ENCODE data around the gene MIEN1.
A peak's percentile ranks its signal among the peaks of the same experiment; 100 is the strongest.

Gene MIEN1

GRCh38 chr17:39696731-39697130 is 33.6 kb downstream of the MIEN1 start:
- no peak for DNase-seq

DNA sequence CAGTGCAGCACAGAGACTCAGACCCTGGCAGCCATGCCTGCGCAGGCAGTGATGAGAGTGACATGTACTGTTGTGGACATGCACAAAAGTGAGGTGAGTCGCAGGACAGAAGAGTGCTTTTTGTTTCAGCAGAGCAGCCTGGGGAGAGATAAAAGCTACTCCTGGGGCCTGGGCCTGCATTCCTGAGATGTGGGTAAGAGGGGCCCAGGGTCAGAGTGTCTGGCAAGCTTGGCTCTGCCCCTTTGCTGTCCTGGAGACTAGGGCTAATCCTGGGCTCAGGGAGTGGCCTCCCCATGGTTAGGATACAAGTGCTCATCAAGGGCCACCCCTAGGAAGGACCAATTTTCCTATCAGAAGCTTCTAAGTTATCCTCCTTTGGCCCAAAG is 35.2 kb downstream of the MIEN1 start:
- DNase-seq, result no peak

GRCh38 chr17:39694593-39694992 is 35.7 kb downstream of the MIEN1 start:
- no peak for DNase-seq

DNA sequence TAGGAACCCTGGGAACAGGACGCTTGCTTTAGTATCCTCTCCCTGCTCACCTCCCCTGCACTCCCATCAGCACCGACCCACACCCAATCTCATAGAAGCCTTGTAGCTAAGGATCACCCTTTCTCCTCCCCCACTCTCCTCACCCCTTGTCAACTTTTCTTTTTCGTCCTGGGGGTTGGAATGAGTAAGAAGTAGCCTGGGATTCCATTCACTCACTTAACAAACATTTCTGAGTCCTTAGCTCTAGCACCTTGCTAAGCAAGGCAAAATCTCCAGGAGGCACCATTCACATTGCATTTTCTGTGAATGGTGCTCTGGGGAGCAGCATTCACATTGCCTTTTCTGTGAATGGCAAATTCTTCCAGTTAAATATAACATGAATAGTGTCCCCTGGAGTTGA is 41.4 kb downstream of the MIEN1 start:
- no peak for DNase-seq

GRCh38 chr17:39688475-39688835 is 41.9 kb downstream of the MIEN1 start:
- DNase-seq, result no peak

GRCh38 chr17:39687546-39688474 is 42.5 kb downstream of the MIEN1 start, which contains the start of gene PGAP3:
PGAP3 (minus strand) TSS chr17:39688057; CDS start chr17:39688014, 43 bp downstream.
- peak; percentile 87 to 91 for DNase-seq

GRCh38 chr17:39687101-39687545 is 43.2 kb downstream of the MIEN1 start:
- no peak for DNase-seq

GRCh38 chr17:39684369-39685192 is 45.8 kb downstream of the MIEN1 start:
- DNase-seq, result no peak

DNA sequence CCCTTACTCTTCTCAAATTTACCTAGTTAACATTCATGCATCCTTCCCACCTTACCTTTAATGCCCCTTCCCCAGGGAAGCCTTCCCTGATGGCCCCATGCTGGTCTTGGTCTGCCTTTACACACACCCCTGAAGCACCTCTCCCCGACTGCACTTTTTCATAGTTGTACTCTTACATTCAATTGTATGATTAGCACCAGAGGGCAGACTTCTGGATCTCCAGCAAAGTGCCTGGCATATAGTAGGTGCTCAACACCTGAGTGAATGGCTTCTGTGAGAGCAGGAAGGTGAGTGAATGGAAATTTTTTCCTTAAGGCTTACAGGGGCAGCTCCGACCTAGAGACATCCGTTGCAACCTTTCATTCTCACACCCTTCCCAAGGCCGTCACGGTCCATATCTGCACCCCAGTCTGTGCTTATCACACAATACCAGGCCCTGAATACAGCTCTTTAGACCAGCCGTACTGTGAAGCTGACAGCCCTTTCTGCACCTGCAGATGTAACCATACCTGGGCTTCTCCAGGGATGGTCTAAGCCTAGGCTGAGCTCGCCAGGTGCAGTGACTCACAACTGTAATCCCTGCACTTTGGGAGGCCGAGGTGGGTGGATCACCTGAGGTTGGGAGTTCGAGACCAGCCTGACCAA is 46.9 kb downstream of the MIEN1 start:
- DNase-seq, result no peak

GRCh38 chr17:39679521-39680192 is 50.7 kb downstream of the MIEN1 start:
- no peak for DNase-seq

Data from hippocampal formation (tissue), 2 donors.